PFSK-1 (cell line): ENCODE data around the gene OAS3.

Source experiments
- FOXP2 ChIP-seq: optimal IDR thresholded peaks from 2 replicates; pipeline ENCODE3; 2011; ENCODE audit warnings: borderline replicate concordance, control low read depth, inconsistent platforms; ENCODE audit not compliant: insufficient read depth; ENCODE audit errors: extremely low read length, extremely low read depth
- POLR2AphosphoS5 ChIP-seq: IDR thresholded peaks from 2 replicates; pipeline ENCODE4 v1.6.1; 2012; ENCODE audit warnings: low read depth, mild to moderate bottlenecking, control low read depth, low read length, moderate library complexity
- SIN3A ChIP-seq: IDR thresholded peaks from 2 replicates; pipeline ENCODE4 v1.6.1; 2012; ENCODE audit warnings: mild to moderate bottlenecking, low read length, moderate library complexity, borderline replicate concordance; ENCODE audit not compliant: insufficient read depth
- TAF1 ChIP-seq: IDR thresholded peaks from 2 replicates; pipeline ENCODE4 v1.6.1; 2012; ENCODE audit warnings: low read length, control low read depth, borderline replicate concordance; ENCODE audit not compliant: insufficient read depth
- TF ChIP-seq, protein P1 (sequence below), 2 experiments: IDR thresholded peaks; 2 replicates each; pipeline versions ENCODE4 v1.6.1 to v1.8.0; 2011 to 2012; ENCODE audit warnings: low read depth in 2 of 2, low read length in 2 of 2, control low read depth in 1 of 2, inconsistent platforms in 1 of 2, mild to moderate bottlenecking in 1 of 2, moderate library complexity in 1 of 2; ENCODE audit not compliant: insufficient read depth in 1 of 2

DNA sequence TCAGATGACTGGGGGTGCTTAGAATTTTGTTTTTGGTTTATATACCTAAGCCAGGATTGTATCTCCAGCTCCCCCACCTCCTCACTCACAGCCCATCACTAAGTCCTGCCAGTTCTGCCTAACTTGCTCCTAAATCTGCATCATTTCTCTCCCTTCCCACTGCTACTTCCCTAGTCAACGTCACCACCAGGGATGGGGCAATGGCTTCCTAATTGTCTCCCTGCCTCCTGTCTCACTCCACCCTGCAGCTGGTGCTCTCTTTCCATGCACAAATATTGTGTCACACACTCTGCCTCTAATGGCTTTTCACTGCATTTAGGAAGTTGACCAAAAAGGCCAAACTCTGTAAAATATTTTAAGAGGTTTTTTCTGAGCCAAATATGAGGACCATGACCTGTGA, 51.5 kb downstream of the OAS3 start:
- TF ChIP-seq, protein P1, sequence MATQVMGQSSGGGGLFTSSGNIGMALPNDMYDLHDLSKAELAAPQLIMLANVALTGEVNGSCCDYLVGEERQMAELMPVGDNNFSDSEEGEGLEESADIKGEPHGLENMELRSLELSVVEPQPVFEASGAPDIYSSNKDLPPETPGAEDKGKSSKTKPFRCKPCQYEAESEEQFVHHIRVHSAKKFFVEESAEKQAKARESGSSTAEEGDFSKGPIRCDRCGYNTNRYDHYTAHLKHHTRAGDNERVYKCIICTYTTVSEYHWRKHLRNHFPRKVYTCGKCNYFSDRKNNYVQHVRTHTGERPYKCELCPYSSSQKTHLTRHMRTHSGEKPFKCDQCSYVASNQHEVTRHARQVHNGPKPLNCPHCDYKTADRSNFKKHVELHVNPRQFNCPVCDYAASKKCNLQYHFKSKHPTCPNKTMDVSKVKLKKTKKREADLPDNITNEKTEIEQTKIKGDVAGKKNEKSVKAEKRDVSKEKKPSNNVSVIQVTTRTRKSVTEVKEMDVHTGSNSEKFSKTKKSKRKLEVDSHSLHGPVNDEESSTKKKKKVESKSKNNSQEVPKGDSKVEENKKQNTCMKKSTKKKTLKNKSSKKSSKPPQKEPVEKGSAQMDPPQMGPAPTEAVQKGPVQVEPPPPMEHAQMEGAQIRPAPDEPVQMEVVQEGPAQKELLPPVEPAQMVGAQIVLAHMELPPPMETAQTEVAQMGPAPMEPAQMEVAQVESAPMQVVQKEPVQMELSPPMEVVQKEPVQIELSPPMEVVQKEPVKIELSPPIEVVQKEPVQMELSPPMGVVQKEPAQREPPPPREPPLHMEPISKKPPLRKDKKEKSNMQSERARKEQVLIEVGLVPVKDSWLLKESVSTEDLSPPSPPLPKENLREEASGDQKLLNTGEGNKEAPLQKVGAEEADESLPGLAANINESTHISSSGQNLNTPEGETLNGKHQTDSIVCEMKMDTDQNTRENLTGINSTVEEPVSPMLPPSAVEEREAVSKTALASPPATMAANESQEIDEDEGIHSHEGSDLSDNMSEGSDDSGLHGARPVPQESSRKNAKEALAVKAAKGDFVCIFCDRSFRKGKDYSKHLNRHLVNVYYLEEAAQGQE (IDR thresholded peaks at IDR 0.05; ENCODE audit: insufficient read depth in 1 of 2, low read depth in 2 of 2, low read length in 2 of 2), result no peak
- TF ChIP-seq FOXP2 (no peak), POLR2AphosphoS5 (no peak), SIN3A (no peak), TAF1 (no peak)
